ENCODE data around the gene PRTG.

DNA sequence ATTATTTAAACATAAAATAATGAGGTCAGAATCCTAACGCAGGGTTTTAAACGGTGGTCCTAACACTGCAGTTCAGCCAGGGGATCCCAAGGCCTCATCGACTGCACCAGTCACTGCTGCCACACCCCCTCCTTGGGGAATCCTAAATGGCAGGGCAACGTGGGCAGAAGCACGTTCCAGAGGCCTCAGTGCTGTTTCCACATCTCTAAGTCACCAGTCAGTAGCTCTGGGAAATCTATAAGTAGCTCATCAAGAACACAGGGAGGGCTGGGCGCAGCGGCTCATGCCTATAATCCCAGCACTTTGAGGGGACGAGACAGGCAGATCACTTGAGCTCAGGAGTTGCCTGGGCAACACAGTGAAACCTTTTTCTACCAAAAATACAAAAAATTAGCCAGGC lies 47.5 kb downstream of the PRTG start:
- TF ChIP-seq POLR2A (IDR thresholded peaks at IDR 0.05) (no peak), EP300 (IDR thresholded peaks at IDR 0.05) (no peak)
- TF ChIP-seq, protein P1, sequence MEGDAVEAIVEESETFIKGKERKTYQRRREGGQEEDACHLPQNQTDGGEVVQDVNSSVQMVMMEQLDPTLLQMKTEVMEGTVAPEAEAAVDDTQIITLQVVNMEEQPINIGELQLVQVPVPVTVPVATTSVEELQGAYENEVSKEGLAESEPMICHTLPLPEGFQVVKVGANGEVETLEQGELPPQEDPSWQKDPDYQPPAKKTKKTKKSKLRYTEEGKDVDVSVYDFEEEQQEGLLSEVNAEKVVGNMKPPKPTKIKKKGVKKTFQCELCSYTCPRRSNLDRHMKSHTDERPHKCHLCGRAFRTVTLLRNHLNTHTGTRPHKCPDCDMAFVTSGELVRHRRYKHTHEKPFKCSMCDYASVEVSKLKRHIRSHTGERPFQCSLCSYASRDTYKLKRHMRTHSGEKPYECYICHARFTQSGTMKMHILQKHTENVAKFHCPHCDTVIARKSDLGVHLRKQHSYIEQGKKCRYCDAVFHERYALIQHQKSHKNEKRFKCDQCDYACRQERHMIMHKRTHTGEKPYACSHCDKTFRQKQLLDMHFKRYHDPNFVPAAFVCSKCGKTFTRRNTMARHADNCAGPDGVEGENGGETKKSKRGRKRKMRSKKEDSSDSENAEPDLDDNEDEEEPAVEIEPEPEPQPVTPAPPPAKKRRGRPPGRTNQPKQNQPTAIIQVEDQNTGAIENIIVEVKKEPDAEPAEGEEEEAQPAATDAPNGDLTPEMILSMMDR (IDR thresholded peaks at IDR 0.05), result no peak
